Mammary epithelial cell (primary cell): Measurements from ENCODE around the gene PLA2G6.

Experiments used
- CTCF ChIP-seq, 2 donors: IDR thresholded peaks in 1 of 2; conservative IDR thresholded peaks in 1 of 2; 2 replicates each; pipeline ENCODE4 v1.5.1; 2011 to 2012; ENCODE audit warnings: inconsistent platforms in 2 of 2, low read length in 2 of 2, mild to moderate bottlenecking in 2 of 2, control low read depth in 1 of 2, low read depth in 1 of 2; ENCODE audit not compliant: insufficient read depth in 1 of 2; ENCODE audit errors: extremely low read depth in 1 of 2
- EZH2 ChIP-seq: IDR thresholded peaks from 2 replicates; pipeline ENCODE4 v1.6.1; 2012; ENCODE audit warnings: low read length, inconsistent platforms, borderline replicate concordance

- TF ChIP-seq CTCF (conservative IDR thresholded peaks at IDR 0.05 in 1 of 2, IDR thresholded peaks at IDR 0.05 in 1 of 2; ENCODE audit: extremely low read depth in 1 of 2, insufficient read depth in 1 of 2, low read depth in 1 of 2, low read length in 2 of 2): no peak
- no peak for TF ChIP-seq EZH2
Observed at GRCh38 chr22:38077595-38077994, 104.0 kb downstream of the PLA2G6 start.
